ENCODE data around the gene MGST3. TPM values are rescaled to one million over a fixed set of nuclear protein-coding genes. Genes with fewer than 3 reads are reported as not detected.

Gene MGST3
- total RNA-seq, 1 donor from 2014 or later = 126 TPM

DNA sequence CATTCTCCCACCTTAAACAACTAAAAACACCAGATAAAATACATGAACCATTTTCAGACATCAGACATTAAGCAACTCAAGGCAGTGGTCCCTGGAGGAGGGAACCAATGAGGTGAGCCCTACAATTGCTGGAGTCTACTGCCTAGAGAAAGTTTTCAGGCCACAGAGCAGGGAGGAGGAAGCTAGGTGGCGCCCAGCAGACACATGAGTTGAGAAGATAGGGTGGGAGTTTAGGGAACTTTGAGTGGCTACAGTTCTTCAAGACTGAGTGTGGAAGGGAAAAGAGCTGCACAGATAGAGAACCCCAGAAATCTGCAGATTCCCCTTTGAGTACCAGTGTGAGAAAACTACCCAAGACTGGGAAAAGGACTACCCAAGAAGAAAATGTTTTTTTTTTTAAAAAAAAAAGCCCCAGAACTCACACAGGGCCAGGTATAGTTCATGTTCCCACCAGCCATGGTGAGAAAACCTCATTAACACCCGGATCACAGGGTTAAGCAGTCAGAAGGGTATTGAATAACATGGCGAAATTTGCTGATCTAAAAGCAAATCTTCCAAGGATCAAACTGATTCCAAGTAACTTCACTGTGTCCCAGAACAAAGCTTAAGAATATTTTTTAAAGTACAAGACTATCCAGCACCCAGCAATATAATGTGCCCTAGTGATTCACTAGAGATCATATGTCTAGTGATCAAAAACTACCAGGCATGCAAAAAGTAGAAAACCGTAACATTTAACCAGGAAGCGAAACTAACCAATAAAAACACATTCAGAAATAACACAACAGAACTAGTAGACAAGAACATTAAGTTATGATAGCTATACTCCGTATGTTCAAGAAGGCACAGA lies 55.3 kb downstream of the MGST3 start:
- TF ChIP-seq CTCF (IDR thresholded peaks at IDR 0.05; ENCODE audit: unreplicated experiment) = no peak
- no peak for DNase-seq (ENCODE audit: low spot score in 2 of 2, unreplicated experiment in 2 of 2)
- no peak overlapping the region for H3K27ac Mint-ChIP-seq
- peaks cover 14% of the 10 kb centered on the region for H3K9me3 Mint-ChIP-seq
- no peaks in the 10 kb centered on the region for H3K27me3 Mint-ChIP-seq (ENCODE audit: low read depth)
- H3K36me3 Mint-ChIP-seq = peaks cover 49% of the 10 kb centered on the region
- H3K4me1 Mint-ChIP-seq = no peaks in the 10 kb centered on the region
- no peak overlapping the region for H3K4me3 Mint-ChIP-seq

- no peak for DNase-seq (ENCODE audit: low spot score in 2 of 2, unreplicated experiment in 2 of 2)
- TF ChIP-seq CTCF (IDR thresholded peaks at IDR 0.05; ENCODE audit: unreplicated experiment) = no peak
- no peak overlapping the region for H3K27ac Mint-ChIP-seq
- peaks cover 52% of the 10 kb centered on the region for H3K36me3 Mint-ChIP-seq
- no peak overlapping the region for H3K4me3 Mint-ChIP-seq
- no peaks in the 10 kb centered on the region for H3K4me1 Mint-ChIP-seq
- H3K27me3 Mint-ChIP-seq (ENCODE audit: low read depth) = no peaks in the 10 kb centered on the region
- peaks cover 19% of the 10 kb centered on the region for H3K9me3 Mint-ChIP-seq
Measured at GRCh38 chr1:165686971-165687433, 56.0 kb downstream of the MGST3 start.

GRCh38 chr1:165688046-165688445 lies 57.0 kb downstream of the MGST3 start:
- DNase-seq (ENCODE audit: low spot score in 2 of 2, unreplicated experiment in 2 of 2) = no peak
- H3K36me3 Mint-ChIP-seq = peaks cover 51% of the 10 kb centered on the region
- no peak overlapping the region for H3K4me3 Mint-ChIP-seq
- no peak overlapping the region for H3K27ac Mint-ChIP-seq
- H3K4me1 Mint-ChIP-seq = no peaks in the 10 kb centered on the region
- peaks cover 21% of the 10 kb centered on the region for H3K9me3 Mint-ChIP-seq
- TF ChIP-seq CTCF (IDR thresholded peaks at IDR 0.05; ENCODE audit: unreplicated experiment) = no peak
- H3K27me3 Mint-ChIP-seq (ENCODE audit: low read depth) = no peaks in the 10 kb centered on the region

DNA sequence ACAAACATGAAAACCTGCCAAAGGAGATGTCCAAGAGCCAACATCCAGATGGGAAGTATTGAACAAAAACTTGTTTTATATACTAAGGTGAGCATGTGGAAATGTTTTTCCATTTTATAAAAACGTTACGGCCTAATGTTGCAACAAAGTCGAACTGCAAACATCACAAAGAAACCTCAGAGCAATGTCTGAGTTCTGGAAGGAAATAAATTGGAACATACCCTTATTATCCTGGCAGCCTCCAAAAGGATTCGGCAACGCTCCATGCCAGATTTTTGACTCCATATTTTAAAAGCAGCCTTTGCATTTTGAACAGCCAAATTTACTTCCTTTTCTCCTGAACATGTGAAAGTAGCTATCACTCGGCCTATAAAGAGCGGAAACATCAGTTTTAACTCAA lies 64.0 kb downstream of the MGST3 start:
- no peak for TF ChIP-seq CTCF (IDR thresholded peaks at IDR 0.05; ENCODE audit: unreplicated experiment)
- H3K36me3 Mint-ChIP-seq = peaks cover 30% of the 10 kb centered on the region
- H3K4me1 Mint-ChIP-seq = peaks cover 19% of the 10 kb centered on the region
- H3K9me3 Mint-ChIP-seq = peaks cover 12% of the 10 kb centered on the region
- DNase-seq (ENCODE audit: low spot score in 2 of 2, unreplicated experiment in 2 of 2) = no peak
- H3K4me3 Mint-ChIP-seq = no peak overlapping the region
- no peak overlapping the region for H3K27ac Mint-ChIP-seq
- H3K27me3 Mint-ChIP-seq (ENCODE audit: low read depth) = no peaks in the 10 kb centered on the region

- Mint-ChIP-seq H3K27ac (peak overlapping the region; percentile 65), H3K27me3 (ENCODE audit: low read depth) (peaks cover 8% of the 10 kb centered on the region), H3K9me3 (peaks cover 6% of the 10 kb centered on the region), H3K4me1 (peaks cover 19% of the 10 kb centered on the region), H3K4me3 (peak overlapping the region; percentile 37), H3K36me3 (peaks cover 17% of the 10 kb centered on the region)
- no peak for DNase-seq (ENCODE audit: low spot score in 2 of 2, unreplicated experiment in 2 of 2)
- TF ChIP-seq CTCF (IDR thresholded peaks at IDR 0.05; ENCODE audit: unreplicated experiment) = no peak
Measured at GRCh38 chr1:165696625-165697100, 65.6 kb downstream of the MGST3 start.

Measured in mesothelial cell of epicardium (in vitro differentiated cells).